GM12873 (cell line): ENCODE measurements around the gene SCRN3.

Experiments
- CTCF ChIP-seq: IDR thresholded peaks from 2 replicates; pipeline ENCODE4 v1.5.1; 2012; ENCODE audit warnings: low read depth, mild to moderate bottlenecking, moderate library complexity, low read length, control low read depth; ENCODE audit not compliant: insufficient read depth; ENCODE audit errors: missing control alignments

The SCRN3 gene

GRCh38 chr2:174365571-174365970 lies 30.0 kb upstream of the SCRN3 start:
- TF ChIP-seq CTCF: no peak

GRCh38 chr2:174368691-174369090 lies 26.8 kb upstream of the SCRN3 start:
- TF ChIP-seq CTCF: no peak

GRCh38 chr2:174376967-174377366 lies 18.6 kb upstream of the SCRN3 start:
- TF ChIP-seq CTCF: no peak

GRCh38 chr2:174383796-174384195 lies 11.7 kb upstream of the SCRN3 start:
- no peak for TF ChIP-seq CTCF

GRCh38 chr2:174385201-174385600 lies 10.3 kb upstream of the SCRN3 start:
- no peak for TF ChIP-seq CTCF

- TF ChIP-seq CTCF: no peak
Observed at GRCh38 chr2:174389542-174389941, 6.0 kb upstream of the SCRN3 start.

- TF ChIP-seq CTCF: no peak
Observed at GRCh38 chr2:174392706-174393105, 2.8 kb upstream of the SCRN3 start.
